ENCODE results near the gene TNXB. TPM values are rescaled to one million over a fixed set of nuclear protein-coding genes. Genes with fewer than 3 reads are reported as not detected.

TNXB gene
- total and polyA plus RNA-seq, 9 of the 15 experiments (the other 6 are each of a cell fraction or from before 2014, with no cell fraction given): 0.14 to 28.1 (median 12.4) TPM

DNA sequence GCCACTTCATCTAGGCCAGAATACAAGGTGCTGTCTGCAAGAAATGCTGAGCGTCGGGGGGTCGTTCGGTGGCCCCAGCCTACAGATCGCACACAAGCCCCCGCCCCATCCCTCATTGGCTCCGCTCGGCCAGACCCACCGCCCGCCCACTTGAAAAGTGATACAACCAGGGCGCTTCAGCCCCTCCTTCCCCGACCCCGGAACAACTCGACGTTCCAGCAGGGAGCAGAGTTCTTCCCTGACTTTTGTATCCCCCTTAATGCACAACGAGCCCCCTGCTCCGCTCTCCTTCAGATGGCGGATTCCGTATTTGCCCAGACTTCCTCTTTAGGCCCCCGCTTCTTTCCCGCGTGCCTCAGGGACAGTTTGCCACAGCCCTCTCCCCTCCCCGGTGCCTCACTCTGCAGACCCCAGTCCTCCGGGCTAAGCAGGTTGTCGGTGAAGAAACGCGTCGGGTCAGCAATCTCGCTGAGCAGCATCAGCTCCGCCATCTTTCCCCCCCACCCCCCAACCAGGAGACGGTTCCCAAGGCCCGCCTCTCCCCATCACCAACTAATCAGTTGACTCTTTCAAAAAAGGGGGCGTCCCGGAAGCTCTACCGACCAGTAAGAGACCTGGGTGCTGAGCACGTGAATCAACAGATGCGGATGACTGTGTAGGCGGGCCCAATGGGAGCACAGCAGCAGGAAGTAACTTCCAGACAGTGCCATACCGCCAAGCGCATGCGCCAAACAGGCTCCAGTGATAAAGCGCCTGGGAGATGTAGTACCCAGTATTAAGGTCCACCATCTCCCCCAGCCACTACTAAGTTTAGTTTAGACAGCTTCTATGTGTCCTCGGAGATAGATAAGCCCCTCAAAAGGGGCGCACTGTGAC is 18.8 kb upstream of the TNXB start, which contains the start of gene ATF6B:
TSS of gene ATF6B (minus strand) at position 530 of the 876 bp plus-strand sequence. CDS start at position 491, 39 bp downstream.
- Histone ChIP-seq H3K4me1 (replicated peaks in 1 of 2; ENCODE audit: control insufficient read depth in 2 of 2, insufficient read depth in 2 of 2, low read length in 2 of 2) (peaks cover 31 to 32% of the 10 kb centered on the region in 2 experiments), H3K9me3 (replicated peaks; ENCODE audit: control insufficient read depth, insufficient read depth, low read depth, low read length) (no peaks in the 10 kb centered on the region), H3K79me2 (ENCODE audit: control insufficient read depth, insufficient read depth, low read length) (peaks cover 39% of the 10 kb centered on the region), H2AFZ (ENCODE audit: low read depth, low read length) (peak within 1 kb of the TSS; percentile 94), H3K9me1 (ENCODE audit: control insufficient read depth, insufficient read depth, low read length) (no peaks in the 10 kb centered on the region), H3K27me3 (ENCODE audit: control insufficient read depth in 2 of 2, insufficient read depth in 2 of 2, low read length in 2 of 2) (no peaks in the 10 kb centered on the region), H3K9ac (ENCODE audit: insufficient read depth in 1 of 2, low read depth in 2 of 2, low read length in 2 of 2) (peak within 1 kb of the TSS; percentile 90 to 94), H3K4me3 (peak within 1 kb of the TSS; percentile 91), H3K4me2 (ENCODE audit: insufficient read depth, low read length) (peak within 1 kb of the TSS; percentile 99), H4K20me1 (replicated peaks; ENCODE audit: control insufficient read depth, insufficient read depth, low read length) (no peaks in the 10 kb centered on the region), H3K36me3 (ENCODE audit: control insufficient read depth, insufficient read depth, low read length) (peaks cover 39% of the 10 kb centered on the region; the same call in 2 of the 3 replicates), H3K27ac (ENCODE audit: extremely low read depth, low read depth, low read length) (peak within 1 kb of the TSS; percentile 86)
- DNase-seq (ENCODE audit: extremely low read depth in 1 of 4, low spot score in 3 of 4) (peak; percentile 97 to 100 (median 98)), FAIRE-seq (peak; percentile 98), ATAC-seq (peak; percentile 88)
- WGBS (ENCODE audit: insufficient coverage, low coverage, missing lambda C conversion rate): under 1% methylated on average over 44 of the region's 44 CpGs
- in situ Hi-C loops (cut with MboI): no loop called here
- intact Hi-C loops (cut with micrococcal nuclease): loop anchor here (2.0 kb wide), 1 partner anchor 389 kb away; no protein-coding TSS in a partner anchor
- POLR2A ChIA-PET: interaction anchor here (0.6 to 3.9 kb wide), 14 partner anchors 9 to 293 kb away, joined by 3 to 20 read pairs (median 6); partner anchors contain the start of gene RNF5
- CTCF ChIA-PET (ENCODE audit: low intra/inter-chr PET ratio): interaction anchor here (0.8 to 1.1 kb wide), 2 partner anchors 9 to 26 kb away, joined by 3 to 4 read pairs; partner anchors contain the start of gene PPT2
- TSS peak; percentile 34 for BruUV-seq (replicated peaks)
- TF ChIP-seq ZFP36 (IDR thresholded peaks at IDR 0.05; ENCODE audit: low read depth, low read length, partially characterized antibody) (no peak), EP300 (IDR thresholded peaks at IDR 0.05; ENCODE audit: low read length) (peak; percentile 53; the same call in 1 of the 2 replicates), HBP1 (CRISPR knock-in tag; IDR thresholded peaks at IDR 0.05) (no peak), ZNF778 (CRISPR knock-in tag; IDR thresholded peaks at IDR 0.05) (no peak), SMAD3 (CRISPR knock-in tag; conservative IDR thresholded peaks at IDR 0.05) (0 out of 2 replicates have a peak, but pooled peaks have one; percentile 32), IFI16 (CRISPR knock-in tag; IDR thresholded peaks at IDR 0.05) (no peak), ZNF12 (CRISPR knock-in tag; IDR thresholded peaks at IDR 0.05) (no peak), RBM17 (IDR thresholded peaks at IDR 0.05; ENCODE audit: borderline replicate concordance, low read depth, low read length) (no peak), NFYB (IDR thresholded peaks at IDR 0.05; ENCODE audit: extremely low read depth, insufficient read length) (peak; percentile 86), COPS2 (conservative IDR thresholded peaks at IDR 0.05) (no peak), ZSCAN32 (CRISPR knock-in tag; IDR thresholded peaks at IDR 0.05) (no peak), ELF2 (CRISPR knock-in tag; IDR thresholded peaks at IDR 0.05) (peak; percentile 77; the same call in 1 of the 2 replicates)
- TF ChIP-seq, protein P1, sequence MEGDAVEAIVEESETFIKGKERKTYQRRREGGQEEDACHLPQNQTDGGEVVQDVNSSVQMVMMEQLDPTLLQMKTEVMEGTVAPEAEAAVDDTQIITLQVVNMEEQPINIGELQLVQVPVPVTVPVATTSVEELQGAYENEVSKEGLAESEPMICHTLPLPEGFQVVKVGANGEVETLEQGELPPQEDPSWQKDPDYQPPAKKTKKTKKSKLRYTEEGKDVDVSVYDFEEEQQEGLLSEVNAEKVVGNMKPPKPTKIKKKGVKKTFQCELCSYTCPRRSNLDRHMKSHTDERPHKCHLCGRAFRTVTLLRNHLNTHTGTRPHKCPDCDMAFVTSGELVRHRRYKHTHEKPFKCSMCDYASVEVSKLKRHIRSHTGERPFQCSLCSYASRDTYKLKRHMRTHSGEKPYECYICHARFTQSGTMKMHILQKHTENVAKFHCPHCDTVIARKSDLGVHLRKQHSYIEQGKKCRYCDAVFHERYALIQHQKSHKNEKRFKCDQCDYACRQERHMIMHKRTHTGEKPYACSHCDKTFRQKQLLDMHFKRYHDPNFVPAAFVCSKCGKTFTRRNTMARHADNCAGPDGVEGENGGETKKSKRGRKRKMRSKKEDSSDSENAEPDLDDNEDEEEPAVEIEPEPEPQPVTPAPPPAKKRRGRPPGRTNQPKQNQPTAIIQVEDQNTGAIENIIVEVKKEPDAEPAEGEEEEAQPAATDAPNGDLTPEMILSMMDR (IDR thresholded peaks at IDR 0.05 in 2 of 3, conservative IDR thresholded peaks at IDR 0.05 in 1 of 3; ENCODE audit: insufficient read depth in 2 of 3, low read depth in 1 of 3, low read length in 3 of 3): no peak
- TF ChIP-seq, protein P2, sequence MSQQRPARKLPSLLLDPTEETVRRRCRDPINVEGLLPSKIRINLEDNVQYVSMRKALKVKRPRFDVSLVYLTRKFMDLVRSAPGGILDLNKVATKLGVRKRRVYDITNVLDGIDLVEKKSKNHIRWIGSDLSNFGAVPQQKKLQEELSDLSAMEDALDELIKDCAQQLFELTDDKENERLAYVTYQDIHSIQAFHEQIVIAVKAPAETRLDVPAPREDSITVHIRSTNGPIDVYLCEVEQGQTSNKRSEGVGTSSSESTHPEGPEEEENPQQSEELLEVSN (IDR thresholded peaks at IDR 0.05; ENCODE audit: borderline replicate concordance in 1 of 2, extremely low read depth in 1 of 2, insufficient read depth in 1 of 2, insufficient read length in 1 of 2, low read depth in 1 of 2, low read length in 1 of 2, poor library complexity in 1 of 2, severe bottlenecking in 1 of 2): peak in 1 of 2 experiments; percentile 11
- TF ChIP-seq, protein P3, sequence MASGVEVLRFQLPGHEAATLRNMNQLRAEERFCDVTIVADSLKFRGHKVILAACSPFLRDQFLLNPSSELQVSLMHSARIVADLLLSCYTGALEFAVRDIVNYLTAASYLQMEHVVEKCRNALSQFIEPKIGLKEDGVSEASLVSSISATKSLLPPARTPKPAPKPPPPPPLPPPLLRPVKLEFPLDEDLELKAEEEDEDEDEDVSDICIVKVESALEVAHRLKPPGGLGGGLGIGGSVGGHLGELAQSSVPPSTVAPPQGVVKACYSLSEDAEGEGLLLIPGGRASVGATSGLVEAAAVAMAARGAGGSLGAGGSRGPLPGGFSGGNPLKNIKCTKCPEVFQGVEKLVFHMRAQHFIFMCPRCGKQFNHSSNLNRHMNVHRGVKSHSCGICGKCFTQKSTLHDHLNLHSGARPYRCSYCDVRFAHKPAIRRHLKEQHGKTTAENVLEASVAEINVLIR (CRISPR knock-in tag; IDR thresholded peaks at IDR 0.05): no peak

All from K562 (cell line).